ENCODE data around the gene TIMM17A. TPM values are rescaled to one million over a fixed set of nuclear protein-coding genes. Genes with fewer than 3 reads are reported as not detected.

Gene TIMM17A
- polyA plus RNA-seq, 3 donors: 62.9 to 67.9 (median 63.4) TPM

Other genes with a start within 250 kb of the TIMM17A start
- gene IPO9, start 126.3 kb upstream of the TIMM17A start, polyA plus RNA-seq (ENCODE audit: insufficient read length in 3 of 3): 10 to 100 TPM; 71.0 to 81.7 (median 74.0) TPM
- 10 to 100 TPM; 12.6 to 16.5 (median 14.2) TPM for gene SHISA4, start 66.6 kb upstream of the TIMM17A start, polyA plus RNA-seq (ENCODE audit: insufficient read length in 3 of 3)
- gene LMOD1, start 9.0 kb upstream of the TIMM17A start, polyA plus RNA-seq (ENCODE audit: insufficient read length in 3 of 3): 1 to 10 TPM; 3.4 to 5.2 (median 4.3) TPM
- gene RNPEP, start 27.1 kb downstream of the TIMM17A start, polyA plus RNA-seq (ENCODE audit: insufficient read length in 3 of 3): 10 to 100 TPM; 62.5 to 69.6 (median 63.3) TPM
- gene ELF3, start 55.1 kb downstream of the TIMM17A start, polyA plus RNA-seq (ENCODE audit: insufficient read length in 3 of 3): 10 to 100 TPM; 40.7 to 84.8 (median 40.8) TPM
- under 1 TPM in 2 of 3 donors, not detected in 1; 0.04 to 0.06 TPM for gene GPR37L1, start 167.4 kb downstream of the TIMM17A start, polyA plus RNA-seq (ENCODE audit: insufficient read length in 3 of 3)
- gene ARL8A, start 189.2 kb downstream of the TIMM17A start, polyA plus RNA-seq (ENCODE audit: insufficient read length in 3 of 3): 10 to 100 TPM; 41.4 to 43.3 (median 42.3) TPM
- 1 to 10 TPM; 1.0 to 1.7 (median 1.0) TPM for gene PTPN7, start 205.1 kb downstream of the TIMM17A start, polyA plus RNA-seq (ENCODE audit: insufficient read length in 3 of 3)
- 1 to 10 TPM in 2 of 3 donors, under 1 TPM in 1; 0.70 to 1.5 (median 1.0) TPM for gene LGR6, start 238.3 kb downstream of the TIMM17A start, polyA plus RNA-seq (ENCODE audit: insufficient read length in 3 of 3)

Measured in renal cortex interstitium (tissue), 3 donors.